Measurements from ENCODE around the gene LCORL.

DNA sequence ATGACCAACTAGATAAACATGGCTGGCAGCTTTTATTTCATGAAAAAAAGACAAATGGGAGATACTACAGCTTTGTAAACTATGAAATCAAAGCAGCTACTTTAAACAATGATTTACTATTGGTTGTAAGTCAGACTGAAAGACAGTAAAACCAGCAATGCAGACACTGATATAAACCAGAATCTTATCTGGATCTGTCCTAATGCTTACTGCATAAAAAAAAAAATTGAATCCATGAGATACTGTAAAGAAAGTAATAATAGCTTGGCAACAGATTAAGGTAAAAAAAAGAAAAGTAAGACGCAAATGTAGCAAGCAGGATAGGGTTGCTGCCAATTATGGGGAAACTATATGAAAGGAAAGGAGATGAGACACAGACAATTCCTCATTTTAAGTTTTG, 7.3 kb downstream of the LCORL start:
- TF ChIP-seq, protein P1, sequence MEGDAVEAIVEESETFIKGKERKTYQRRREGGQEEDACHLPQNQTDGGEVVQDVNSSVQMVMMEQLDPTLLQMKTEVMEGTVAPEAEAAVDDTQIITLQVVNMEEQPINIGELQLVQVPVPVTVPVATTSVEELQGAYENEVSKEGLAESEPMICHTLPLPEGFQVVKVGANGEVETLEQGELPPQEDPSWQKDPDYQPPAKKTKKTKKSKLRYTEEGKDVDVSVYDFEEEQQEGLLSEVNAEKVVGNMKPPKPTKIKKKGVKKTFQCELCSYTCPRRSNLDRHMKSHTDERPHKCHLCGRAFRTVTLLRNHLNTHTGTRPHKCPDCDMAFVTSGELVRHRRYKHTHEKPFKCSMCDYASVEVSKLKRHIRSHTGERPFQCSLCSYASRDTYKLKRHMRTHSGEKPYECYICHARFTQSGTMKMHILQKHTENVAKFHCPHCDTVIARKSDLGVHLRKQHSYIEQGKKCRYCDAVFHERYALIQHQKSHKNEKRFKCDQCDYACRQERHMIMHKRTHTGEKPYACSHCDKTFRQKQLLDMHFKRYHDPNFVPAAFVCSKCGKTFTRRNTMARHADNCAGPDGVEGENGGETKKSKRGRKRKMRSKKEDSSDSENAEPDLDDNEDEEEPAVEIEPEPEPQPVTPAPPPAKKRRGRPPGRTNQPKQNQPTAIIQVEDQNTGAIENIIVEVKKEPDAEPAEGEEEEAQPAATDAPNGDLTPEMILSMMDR (conservative IDR thresholded peaks at IDR 0.05; ENCODE audit: low read depth, low read length) = no peak
- TF ChIP-seq MXI1 (IDR thresholded peaks at IDR 0.05; ENCODE audit: borderline replicate concordance, low read depth, low read length) = no peak
- TF ChIP-seq, protein P2, sequence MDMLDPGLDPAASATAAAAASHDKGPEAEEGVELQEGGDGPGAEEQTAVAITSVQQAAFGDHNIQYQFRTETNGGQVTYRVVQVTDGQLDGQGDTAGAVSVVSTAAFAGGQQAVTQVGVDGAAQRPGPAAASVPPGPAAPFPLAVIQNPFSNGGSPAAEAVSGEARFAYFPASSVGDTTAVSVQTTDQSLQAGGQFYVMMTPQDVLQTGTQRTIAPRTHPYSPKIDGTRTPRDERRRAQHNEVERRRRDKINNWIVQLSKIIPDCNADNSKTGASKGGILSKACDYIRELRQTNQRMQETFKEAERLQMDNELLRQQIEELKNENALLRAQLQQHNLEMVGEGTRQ (IDR thresholded peaks at IDR 0.05; ENCODE audit: low read depth, low read length) = no peak
- no peak for TF ChIP-seq NFE2L2 (IDR thresholded peaks at IDR 0.05; ENCODE audit: low read depth, low read length)
- TF ChIP-seq POLR2A (IDR thresholded peaks at IDR 0.05; ENCODE audit: low read depth, low read length) = no peak
- TF ChIP-seq ELK1 (IDR thresholded peaks at IDR 0.05; ENCODE audit: borderline replicate concordance, low read depth, low read length) = no peak
- no peak for TF ChIP-seq RFX5 (IDR thresholded peaks at IDR 0.05; ENCODE audit: low read depth, low read length)
- TF ChIP-seq CEBPB (IDR thresholded peaks at IDR 0.05; ENCODE audit: low read depth, low read length) = no peak
- no peak for TF ChIP-seq RAD21 (IDR thresholded peaks at IDR 0.05; ENCODE audit: low read length)
- no peak for TF ChIP-seq MAFK (IDR thresholded peaks at IDR 0.05; ENCODE audit: low read depth, low read length)
- no peak for TF ChIP-seq SMC3 (IDR thresholded peaks at IDR 0.05; ENCODE audit: low read depth, low read length)
- no peak for TF ChIP-seq RCOR1 (IDR thresholded peaks at IDR 0.05; ENCODE audit: insufficient replicate concordance, low read length)
- no peak for TF ChIP-seq FOS (IDR thresholded peaks at IDR 0.05; ENCODE audit: low read depth, low read length)
